ENCODE data around the gene PTPRQ.
"Not testable (repeated sequence)": the region's sequence is repeated elsewhere in the genome, so short reads cannot be mapped to it uniquely, and the experiment has no call there.

PTPRQ gene

DNA sequence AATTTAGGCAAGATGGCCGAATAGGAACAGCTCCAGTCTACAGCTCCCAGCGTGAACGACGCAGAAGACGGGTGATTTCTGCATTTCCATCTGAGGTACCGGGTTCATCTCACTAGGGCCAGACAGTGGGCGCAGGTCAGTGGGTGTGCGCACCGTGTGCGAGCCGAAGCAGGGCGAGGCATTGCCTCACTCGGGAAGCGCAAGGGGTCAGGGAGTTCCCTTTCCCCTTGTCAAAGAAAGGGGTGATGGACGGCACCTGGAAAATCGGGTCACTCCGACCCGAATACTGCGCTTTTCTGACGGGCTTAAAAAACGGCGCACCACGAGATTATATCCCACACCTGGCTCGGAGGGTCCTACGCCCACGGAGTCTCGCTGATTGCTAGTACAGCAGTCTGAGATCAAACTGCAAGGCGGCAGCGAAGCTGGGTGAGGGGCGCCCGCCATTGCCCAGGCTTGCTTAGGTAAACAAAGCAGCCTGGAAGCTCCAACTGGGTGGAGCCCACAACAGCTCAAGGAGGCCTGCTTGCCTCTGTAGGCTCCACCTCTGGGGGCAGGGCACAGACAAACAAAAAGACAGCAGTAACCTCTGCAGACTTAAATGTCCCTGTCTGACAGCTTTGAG is 33.6 kb downstream of the PTPRQ start:
- DNase-seq, result not testable (repeated sequence)

DNA sequence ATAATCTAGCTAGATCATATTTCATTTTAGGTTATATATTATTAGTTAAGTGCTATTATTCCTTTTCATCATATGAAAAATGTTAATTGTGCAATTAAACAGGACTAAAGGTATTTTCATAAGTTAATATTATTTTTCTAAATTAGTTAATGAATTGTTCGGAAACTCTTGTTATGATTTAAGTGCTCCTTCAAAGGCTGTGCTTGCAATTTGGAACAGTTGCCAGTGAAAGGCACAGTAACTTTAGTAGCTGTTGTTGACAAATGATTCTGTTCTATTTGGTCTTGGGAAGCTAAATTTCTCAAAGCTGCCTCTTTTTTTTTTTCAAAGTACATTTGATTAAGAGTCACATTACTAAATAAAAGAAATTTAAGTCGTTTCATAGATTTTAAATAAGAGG is 40.7 kb downstream of the PTPRQ start:
- no peak for DNase-seq

DNA sequence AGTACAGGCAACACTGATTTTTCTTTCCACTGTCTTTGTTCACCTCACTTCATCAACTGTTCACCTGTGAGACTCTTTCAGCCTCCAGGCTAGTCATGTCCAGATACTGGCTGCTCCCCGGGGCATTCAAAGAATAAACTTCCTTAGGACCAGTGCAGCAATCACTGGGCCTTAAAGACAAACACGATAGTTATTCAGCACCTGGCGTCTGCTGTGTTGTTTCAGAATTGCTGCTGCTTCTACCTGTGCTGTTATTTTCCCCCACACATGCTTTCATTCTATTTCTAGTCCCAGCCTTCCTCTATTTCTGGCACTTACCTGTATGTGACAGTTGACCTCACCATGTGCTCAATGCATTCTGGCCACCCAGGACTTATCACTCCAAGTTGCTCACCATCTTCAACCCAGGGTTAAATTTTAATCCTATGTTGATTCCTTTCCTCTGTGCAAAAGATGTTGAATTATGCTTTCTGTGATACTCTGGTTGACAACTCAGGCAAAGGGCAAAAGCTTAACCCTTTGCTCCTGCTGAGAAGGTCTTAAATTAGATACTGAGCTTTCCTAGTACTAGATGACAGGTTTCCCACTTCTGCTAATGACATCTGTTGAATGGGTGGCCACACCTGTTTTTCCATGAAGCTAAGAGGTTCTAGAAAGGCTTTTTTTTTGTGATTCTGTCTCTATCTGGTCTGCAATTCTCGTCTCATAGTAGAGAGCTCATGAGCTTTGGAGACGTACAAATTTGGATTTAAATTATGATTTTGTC is 41.4 kb downstream of the PTPRQ start:
- DNase-seq, result no peak

DNA sequence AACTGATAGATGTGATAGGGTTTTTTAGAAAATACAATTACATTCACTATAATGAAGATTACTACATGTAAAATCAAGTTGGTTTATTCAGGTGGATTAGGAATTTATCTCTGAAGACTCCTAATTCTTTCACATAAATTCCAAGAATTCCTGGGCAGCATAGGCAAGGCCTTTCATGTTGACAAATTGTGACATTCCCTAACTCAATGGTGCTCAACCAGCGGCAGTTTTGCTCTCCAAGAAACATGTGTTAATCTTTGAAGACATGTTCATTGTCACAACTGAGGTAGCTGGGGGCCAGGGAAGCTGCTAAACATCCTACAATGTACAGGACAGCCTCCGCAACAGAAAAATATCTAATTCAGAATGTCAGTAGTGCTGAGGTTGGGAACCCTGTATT is 46.3 kb downstream of the PTPRQ start:
- DNase-seq, result no peak

DNA sequence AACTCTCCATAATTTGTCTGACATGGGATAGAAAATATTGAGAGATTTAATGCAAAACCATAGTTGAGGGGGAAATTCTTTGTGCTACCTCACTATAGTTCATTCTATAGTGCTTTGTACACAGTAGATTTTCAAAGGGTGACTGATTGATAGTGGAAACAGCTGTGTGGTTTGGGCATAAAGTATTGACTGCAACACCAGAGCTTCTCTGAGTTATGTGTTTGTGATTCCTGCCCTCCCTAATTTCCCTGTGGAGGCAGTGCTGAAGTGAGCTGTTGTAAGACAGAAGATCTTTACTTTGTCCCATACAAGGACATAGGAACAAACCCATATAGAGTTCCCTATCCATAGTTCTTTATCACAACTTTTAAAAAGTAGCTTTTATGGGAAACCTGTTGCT is 47.1 kb downstream of the PTPRQ start:
- DNase-seq, result no peak

DNA sequence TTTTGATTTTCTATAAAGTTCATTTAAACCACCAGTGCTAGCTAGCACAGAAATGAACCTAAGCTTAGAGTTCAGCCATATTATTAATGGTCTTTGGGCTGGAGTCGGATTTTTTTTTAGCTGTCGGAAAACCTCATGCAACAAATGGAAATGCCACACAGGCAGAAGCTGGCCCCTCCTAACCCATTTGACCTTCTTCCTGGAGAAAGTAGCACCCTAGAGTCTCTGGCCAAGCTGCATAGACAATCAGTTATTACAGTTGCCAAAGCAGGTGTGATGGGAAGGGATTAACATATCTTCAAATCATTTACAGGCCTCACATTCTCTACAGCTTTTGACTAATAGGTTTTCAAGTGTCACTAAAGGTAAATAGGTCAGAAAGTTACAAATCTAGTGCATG is 49.4 kb downstream of the PTPRQ start:
- no peak for DNase-seq

DNA sequence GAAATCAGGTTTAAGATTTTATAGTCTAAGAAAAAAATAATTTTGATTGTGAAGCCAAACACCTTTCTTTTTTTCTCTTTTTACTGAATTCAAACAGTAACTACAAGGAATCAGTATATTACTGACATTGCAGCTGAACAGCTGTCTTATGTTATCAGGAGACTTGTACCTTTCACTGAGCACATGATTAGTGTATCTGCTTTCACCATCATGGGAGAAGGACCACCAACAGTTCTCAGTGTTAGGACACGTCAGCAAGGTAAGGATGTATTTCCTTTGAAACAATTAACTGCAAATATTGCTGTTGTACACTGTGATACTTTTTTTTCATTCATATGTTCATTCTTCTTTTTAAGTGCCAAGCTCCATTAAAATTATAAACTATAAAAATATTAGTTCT is 50.8 kb downstream of the PTPRQ start:
- DNase-seq, result no peak

DNA sequence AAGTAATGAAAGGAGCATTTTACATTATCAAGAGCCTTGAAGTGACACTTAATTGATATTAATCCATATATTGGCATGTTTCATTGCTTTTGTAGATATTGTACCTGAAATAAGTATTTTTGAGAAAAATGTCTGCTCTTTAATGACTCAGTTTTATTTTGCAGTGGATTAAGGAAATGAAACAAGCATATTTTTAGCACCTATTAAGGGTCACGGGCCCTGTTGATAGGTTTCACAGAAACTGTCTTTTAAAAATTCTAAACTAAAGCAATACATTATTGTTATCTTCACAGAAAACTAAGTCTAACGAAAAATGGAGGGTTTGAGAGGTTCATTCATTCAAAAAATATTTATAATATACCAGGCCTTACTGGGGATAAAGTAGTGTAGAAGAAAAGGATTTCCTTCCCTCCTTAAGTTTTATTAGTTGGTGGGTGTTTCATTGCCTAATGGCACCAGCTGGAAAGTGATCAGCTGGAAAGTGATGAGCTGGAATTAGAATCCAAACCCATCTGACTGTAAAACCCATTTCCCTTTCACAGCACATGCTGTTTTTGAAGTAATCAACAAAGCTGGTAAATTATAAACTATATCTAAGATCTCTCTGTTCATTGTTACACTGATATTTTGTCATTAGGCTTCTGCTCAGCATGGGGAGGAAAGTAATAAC is 54.2 kb downstream of the PTPRQ start:
- DNase-seq, result no peak

DNA sequence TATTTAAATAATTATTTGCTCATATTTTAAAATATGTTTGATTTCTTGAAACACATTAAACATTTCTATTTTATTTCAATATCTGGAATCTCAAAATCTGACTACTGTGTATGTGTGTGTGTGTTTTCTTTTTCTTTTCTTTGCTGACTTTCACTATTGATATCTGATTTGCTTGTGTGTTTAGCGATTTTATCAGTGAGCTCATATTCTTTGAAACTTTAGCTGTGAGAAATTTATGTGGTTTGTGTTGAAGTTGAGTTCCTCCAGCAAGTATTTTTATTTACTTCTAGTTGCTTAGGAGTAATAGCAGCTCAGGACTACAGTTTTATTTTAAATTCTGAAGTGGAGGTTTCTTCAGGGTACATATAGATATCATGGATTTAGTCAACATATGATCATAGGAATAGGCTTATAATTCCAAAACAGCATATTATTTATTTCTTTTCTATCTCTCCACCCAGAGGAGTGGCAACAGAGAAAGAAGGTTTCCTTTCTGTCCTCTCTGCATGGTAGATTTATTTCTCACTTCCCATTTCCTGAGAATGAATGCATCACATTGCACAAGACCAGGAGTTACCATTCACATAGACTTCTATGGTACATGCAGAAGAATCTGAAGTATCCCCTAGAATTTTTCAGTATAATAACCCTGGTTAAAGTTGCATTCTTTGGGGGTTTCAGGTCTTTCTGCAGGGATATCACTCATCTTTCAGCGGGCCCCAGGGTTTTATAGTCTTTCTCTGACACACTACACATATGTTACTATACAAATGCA is 60.5 kb downstream of the PTPRQ start:
- DNase-seq, result no peak

DNA sequence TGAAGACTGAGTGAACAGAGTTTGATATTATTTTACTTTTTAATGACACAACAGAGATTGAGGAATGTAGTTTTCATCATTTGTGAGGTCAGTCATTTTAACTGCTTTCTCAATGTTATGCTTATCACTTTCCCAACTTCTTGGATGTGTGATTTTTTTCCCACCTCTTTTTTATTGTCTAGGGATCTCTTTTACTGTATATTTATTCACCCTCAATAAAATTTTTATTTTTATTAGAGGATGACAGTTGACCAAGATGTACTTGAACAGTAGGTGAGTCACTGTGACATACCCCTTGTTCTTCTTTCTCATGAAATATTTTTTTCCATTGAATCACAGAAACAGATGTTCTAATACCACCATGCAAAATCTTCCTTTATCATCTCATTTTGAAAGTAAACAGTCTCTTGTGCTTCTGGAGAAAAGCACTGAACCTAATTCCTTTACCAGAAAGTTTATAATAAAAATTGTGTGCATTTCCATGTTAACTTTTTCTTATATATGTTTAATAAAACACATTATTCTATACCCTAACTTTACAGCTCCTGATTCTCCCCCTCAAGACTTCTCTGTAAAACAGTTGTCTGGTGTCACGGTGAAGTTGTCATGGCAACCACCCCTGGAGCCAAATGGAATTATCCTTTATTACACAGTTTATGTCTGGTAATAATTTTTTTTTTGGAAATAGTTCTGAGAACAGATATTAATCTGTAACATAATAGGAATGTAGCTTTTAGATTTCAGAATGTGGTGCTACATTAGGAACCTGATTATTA is 65.9 kb downstream of the PTPRQ start:
- DNase-seq, result no peak

DNA sequence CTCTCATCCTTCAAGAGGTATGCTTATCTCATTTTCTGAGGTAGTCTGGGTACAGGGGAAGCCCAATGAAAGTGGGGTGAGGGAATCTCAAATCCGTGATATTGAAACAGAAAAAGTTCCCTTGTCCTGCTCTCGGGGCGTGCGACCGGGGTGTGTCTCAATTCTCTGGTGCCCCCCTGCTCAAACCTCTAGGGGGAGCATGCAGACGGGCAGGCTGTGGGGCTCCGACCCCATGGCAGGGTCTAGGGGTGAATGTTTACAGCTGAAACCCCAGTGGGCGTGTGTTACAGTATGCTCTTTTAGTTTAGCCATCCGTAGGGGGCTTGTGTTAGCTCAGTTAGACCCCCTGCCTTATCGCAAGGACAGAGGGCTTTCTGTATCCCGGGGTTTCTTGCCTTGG is 68.7 kb downstream of the PTPRQ start:
- no peak for DNase-seq

DNA sequence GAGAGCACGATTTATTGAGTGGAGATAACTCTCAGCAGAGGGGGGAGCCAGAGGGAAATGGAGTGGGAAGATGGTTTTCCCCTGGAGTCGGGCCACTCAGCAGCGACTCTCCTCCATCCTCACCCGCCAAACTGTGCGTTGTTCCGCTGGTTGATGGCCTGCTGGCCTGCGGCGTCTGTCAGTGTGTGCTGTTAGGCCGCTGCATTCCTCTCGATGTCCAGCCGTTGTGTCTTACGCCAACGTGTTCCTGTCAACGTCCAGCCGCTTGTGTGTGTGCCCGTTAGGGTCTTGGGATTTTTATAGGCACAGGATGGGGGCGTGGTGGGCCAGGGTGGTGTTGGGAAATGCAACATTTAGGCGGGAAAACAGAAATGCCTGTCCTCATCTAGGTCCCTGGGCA is 69.2 kb downstream of the PTPRQ start:
- DNase-seq, result no peak

DNA sequence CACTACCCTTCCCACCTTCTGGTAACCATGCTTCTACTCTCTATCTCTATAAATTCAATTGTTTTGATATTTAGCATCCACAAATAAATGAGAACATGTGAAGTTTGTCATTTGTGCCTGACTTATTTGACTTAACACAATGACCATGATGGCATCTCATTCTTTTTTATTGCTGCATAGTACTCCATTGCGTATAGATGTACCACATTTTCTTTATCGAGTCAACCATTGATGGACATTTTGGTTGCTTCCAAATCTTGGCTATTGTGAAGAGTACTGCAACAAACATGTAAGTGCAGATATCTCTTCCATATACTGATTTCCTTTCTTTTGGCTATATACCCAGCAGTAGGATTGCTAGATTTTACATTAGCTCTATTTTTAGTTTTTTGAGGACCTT is 73.6 kb downstream of the PTPRQ start:
- DNase-seq, result no peak

DNA sequence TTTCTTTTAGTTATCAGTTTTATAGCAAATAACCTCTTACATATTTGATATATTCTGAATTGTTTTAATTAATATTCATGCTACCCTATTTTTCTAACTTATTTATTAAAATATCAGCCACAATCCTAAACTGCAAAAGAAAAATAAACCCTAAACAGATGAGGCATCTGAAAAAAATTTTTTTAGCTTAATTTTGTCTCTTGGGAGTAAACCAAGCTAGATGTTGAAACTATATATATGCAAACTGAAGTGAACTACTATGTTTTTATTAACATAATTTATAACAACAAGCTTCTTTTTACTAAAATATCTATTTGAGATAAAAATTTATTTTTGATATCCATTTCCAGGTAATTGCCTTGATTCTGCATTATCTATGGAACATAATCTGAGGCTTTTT is 87.6 kb downstream of the PTPRQ start:
- no peak for DNase-seq

DNA sequence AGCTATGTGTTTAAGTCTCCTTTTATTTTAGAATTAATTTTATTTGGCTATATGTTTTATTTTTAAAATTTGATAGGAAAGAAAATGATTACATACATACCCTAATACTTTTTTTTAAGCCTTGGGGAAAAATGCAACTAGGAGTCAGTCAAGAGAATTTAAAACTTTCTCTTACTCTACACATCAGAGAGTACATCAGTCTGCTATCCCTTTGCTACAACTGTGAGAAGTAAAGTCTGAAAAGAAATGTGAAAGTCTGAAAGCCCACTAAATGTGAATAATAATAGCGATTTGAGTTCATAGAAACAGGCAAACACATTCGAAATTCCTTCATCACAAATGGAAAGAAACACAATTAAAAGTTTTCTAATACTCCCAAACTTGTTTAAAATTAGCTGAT is 95.0 kb downstream of the PTPRQ start:
- DNase-seq, result no peak

DNA sequence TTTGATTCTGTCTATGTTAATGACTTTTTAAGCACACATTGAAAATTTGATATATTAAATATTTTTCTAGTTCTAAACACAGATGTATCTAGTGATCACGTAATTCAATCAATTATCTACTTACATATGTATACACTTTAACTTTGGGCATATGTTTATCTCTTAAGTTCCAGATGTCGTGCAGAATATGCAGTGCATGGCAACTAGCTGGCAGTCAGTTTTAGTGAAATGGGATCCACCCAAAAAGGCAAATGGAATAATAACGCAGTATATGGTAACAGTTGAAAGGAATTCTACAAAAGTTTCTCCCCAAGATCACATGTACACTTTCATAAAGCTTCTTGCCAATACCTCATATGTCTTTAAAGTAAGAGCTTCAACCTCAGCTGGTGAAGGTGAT is 105.3 kb downstream of the PTPRQ start:
- DNase-seq, result no peak

DNA sequence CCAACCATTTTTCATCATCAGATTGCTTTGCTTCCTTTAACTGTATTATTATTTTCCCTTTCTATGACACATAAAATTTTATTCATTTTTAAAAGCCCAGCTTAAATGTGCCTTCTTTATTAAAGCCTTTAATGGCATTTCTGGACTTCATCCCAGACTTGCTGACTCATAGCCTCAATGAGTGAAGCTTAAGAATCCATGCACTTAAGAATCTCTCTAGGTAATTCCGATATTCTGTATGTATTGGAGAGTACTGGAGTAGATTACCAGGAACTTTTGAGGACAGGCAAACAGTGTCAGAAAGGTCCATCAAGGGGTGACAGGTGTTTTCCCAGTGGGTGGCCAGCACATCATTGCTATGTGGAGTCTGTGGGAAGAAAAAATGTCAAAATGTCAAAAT is 107.9 kb downstream of the PTPRQ start:
- no peak for DNase-seq

DNA sequence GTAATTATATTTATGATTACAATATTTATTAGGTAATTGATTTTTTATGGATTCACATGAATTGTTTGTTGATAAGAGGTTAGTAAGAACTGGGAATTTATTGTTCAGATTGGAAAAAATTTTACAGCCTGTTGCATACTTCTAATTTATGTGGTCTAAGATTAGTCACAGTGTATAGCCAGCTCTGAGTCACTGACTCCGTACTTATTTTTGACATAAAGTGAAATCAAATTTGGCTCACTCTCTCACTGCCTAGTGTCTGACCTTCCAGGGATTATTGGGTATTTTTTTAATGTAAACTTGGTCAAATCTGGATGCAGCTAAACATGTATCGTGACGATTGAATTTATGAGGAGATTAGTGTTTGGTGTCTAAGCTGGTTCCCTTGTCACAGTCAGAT is 109.3 kb downstream of the PTPRQ start:
- DNase-seq, result no peak

DNA sequence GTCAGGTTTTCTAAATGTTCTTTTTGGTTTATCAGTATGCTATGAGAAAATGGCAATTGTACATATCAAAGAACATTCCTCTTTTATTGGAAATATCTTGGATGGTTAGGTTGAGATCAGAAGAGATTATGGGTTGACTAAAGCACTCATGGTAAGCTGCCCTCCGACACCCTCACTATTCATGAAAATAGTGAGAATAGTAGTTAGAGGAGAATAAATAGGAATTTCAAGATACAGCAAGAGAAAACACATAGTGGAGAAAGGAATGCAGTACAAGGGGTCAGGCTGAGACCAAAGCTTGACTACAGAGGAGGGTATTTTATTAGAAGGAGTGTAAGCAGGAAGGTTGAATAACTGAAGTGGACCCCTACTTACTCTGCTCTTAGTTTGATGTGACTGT is 112.5 kb downstream of the PTPRQ start:
- DNase-seq, result no peak

DNA sequence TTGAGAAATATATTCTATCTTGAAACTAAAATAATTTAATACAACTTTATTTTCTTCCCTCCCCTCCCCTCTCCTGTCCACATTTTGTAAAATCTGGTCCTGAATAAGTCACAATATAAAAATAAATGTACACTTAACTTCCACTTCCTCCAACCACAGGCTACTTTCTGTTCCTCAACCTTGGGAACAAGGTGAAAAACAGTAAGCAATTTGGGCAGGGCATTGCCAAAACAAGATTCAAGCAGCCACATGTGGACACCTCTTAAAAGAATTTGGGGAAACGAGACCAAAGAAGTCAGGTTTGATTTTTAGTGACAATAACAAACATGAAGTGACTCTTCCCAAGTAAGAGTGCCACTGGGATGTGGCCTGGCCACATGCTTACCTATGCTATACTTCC is 115.7 kb downstream of the PTPRQ start:
- no peak for DNase-seq

DNA sequence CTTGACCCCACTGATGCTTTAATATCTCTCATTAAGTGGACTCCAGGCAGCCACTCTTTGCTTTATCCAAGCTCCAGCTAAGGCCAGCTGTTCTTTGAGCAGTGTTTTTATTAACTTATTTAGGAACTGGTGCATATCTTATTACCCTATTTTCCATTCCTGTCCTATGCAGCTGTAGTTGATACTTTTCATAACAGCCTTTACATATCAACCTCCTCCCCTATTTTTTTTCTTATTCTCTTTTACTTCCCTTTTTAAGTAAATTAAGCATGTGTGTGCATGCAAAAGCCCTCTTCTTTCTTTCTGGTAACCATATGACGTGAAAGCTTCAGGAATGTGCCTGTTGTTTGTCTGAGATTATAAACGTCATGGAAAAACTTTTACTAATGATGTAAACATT is 121.2 kb downstream of the PTPRQ start:
- DNase-seq, result no peak

DNA sequence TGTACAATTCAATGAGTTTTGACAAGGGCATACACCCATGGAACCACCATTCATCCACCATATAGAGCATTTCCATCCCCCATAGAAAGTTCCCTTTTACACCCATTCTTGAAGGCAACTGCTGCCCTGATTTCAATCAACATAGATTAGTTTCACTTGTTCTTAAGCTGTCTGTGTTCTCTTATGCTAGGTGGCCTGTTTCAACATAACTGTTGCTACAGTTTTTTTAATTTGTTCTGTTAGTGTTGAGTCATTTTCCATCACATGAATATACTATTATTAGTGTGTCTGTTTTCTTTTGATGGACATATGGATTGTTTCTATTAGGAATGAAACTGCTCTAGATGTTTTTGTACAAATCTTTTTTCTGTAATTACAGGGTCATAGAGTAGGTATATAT is 123.4 kb downstream of the PTPRQ start:
- DNase-seq, result no peak

Data from NCI-H1048 (cell line).